ENCODE results near the gene SH2D3C.
A peak's percentile ranks its signal among the peaks of the same experiment; 100 is the strongest.

- TF ChIP-seq POLR2A (IDR thresholded peaks at IDR 0.05), result no peak
- TF ChIP-seq, protein P1, sequence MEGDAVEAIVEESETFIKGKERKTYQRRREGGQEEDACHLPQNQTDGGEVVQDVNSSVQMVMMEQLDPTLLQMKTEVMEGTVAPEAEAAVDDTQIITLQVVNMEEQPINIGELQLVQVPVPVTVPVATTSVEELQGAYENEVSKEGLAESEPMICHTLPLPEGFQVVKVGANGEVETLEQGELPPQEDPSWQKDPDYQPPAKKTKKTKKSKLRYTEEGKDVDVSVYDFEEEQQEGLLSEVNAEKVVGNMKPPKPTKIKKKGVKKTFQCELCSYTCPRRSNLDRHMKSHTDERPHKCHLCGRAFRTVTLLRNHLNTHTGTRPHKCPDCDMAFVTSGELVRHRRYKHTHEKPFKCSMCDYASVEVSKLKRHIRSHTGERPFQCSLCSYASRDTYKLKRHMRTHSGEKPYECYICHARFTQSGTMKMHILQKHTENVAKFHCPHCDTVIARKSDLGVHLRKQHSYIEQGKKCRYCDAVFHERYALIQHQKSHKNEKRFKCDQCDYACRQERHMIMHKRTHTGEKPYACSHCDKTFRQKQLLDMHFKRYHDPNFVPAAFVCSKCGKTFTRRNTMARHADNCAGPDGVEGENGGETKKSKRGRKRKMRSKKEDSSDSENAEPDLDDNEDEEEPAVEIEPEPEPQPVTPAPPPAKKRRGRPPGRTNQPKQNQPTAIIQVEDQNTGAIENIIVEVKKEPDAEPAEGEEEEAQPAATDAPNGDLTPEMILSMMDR (IDR thresholded peaks at IDR 0.05), result peak in 2 of 4 experiments; percentile 21 to 24
- no peak for TF ChIP-seq EP300 (IDR thresholded peaks at IDR 0.05)
These were observed 8.3 kb upstream of the SH2D3C start for GRCh38 chr9:127786773-127787104.

Data from sigmoid colon (tissue), 4 donors.